ENCODE results near the gene RASGEF1C.

Gene RASGEF1C

DNA sequence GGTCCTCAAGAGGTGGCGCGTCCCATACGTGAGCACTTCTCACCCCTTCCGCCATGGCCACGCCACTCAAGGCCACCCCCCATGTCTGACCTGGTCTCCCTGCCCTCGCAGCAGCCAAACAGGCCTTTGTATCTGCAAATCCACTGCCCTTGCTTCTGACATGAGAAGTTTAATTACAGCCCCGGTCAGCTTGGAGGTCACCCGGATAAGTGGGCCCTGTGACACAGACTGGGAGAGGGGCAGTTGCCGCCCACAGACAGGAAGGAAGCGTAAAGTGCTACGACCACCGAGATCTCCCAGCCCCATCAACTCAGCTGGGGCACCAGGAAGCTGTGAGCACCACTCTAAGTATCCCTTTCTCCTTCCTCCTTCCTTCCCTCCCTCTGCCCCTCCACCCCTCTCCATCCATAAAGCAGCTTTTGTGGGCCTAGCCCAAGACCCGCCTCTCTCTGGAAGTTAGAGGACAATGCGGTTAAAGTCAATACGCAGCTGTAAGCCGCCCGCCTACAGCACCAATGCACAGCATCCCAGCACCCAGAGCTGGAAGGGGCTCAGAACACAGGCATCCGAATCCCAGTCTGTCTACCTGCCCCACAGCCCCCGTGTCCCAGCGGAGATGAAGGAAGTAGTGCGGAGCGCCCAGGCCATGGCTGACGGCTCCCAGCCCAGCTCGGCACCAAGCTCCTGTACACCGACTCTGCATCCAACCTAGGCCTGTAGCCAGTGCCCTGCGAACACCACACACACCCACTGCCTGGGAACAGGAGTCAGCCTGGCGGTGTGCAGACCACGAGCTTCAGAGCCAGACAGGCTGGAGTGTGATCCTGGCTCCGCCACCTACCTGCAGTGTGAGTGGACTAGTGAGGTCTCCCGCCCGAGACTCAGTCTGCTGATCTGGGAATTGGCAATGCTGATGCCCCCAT is 92.7 kb downstream of the RASGEF1C start:
- no peak overlapping the region for H3K4me3 ChIP-seq (replicated peaks; ENCODE audit: insufficient read depth, low read length)
- no peak for TF ChIP-seq REST (IDR thresholded peaks at IDR 0.05; ENCODE audit: insufficient replicate concordance, low read depth)
- no peak for TF ChIP-seq POLR2AphosphoS5 (IDR thresholded peaks at IDR 0.05; ENCODE audit: low read depth)
- TF ChIP-seq SPI1 (IDR thresholded peaks at IDR 0.05; ENCODE audit: borderline replicate concordance, low read depth): no peak
- TF ChIP-seq, protein P1, sequence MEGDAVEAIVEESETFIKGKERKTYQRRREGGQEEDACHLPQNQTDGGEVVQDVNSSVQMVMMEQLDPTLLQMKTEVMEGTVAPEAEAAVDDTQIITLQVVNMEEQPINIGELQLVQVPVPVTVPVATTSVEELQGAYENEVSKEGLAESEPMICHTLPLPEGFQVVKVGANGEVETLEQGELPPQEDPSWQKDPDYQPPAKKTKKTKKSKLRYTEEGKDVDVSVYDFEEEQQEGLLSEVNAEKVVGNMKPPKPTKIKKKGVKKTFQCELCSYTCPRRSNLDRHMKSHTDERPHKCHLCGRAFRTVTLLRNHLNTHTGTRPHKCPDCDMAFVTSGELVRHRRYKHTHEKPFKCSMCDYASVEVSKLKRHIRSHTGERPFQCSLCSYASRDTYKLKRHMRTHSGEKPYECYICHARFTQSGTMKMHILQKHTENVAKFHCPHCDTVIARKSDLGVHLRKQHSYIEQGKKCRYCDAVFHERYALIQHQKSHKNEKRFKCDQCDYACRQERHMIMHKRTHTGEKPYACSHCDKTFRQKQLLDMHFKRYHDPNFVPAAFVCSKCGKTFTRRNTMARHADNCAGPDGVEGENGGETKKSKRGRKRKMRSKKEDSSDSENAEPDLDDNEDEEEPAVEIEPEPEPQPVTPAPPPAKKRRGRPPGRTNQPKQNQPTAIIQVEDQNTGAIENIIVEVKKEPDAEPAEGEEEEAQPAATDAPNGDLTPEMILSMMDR (IDR thresholded peaks at IDR 0.05; ENCODE audit: insufficient read depth, low read length): no peak
- no peak for TF ChIP-seq GABPA (IDR thresholded peaks at IDR 0.05; ENCODE audit: low read depth)
- H3K27me3 ChIP-seq (ENCODE audit: insufficient read depth, poor library complexity, severe bottlenecking): no peaks in the 10 kb centered on the region
- no peak overlapping the region for H3K27ac ChIP-seq (replicated peaks)
- no peak for DNase-seq (ENCODE audit: low read depth in 1 of 2, low spot score in 1 of 2)

DNA sequence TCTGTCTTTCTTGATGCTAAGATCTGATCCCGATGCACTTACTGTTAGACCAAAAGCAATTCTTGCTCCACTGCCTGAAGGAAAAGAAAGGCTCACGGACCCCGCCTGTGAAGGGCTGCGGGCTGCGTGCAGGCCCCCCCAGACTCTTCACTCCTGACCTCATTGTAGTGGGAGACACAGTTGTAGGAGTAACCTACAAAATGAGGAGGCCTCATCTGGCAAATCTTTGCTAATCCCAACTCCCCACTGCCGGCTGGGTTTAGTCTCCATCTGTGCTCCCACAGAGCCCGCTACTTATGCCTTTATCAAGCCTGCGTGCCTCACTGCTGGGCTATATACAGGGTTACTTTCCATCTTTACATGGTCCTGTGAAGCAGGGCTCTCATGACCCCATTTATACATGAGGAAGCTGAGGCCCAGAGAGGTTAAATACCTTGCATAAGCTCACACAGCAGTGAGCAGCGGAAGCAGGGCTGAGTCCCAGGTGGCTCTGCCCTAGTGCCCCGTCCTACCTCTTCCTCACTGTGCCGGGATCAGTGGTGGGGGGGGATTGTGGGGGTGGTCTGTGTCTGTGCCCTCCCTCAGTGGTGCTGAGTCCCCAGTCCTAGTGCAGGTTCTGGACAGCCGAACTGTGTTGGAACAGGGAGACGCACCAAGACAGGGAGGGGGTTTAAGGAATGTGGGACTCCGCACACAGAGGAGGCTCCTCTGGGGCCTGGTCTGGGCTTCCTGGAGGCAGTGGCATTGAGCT is 93.5 kb downstream of the RASGEF1C start:
- no peak for DNase-seq (ENCODE audit: low read depth in 1 of 2, low spot score in 1 of 2)
- TF ChIP-seq, protein P1 (IDR thresholded peaks at IDR 0.05; ENCODE audit: insufficient read depth, low read length): no peak
- TF ChIP-seq SPI1 (IDR thresholded peaks at IDR 0.05; ENCODE audit: borderline replicate concordance, low read depth) (no peak), REST (IDR thresholded peaks at IDR 0.05; ENCODE audit: insufficient replicate concordance, low read depth) (no peak), GABPA (IDR thresholded peaks at IDR 0.05; ENCODE audit: low read depth) (no peak), POLR2AphosphoS5 (IDR thresholded peaks at IDR 0.05; ENCODE audit: low read depth) (no peak)
- no peak overlapping the region for H3K4me3 ChIP-seq (replicated peaks; ENCODE audit: insufficient read depth, low read length)
- no peak overlapping the region for H3K27ac ChIP-seq (replicated peaks)
- H3K27me3 ChIP-seq (ENCODE audit: insufficient read depth, poor library complexity, severe bottlenecking): no peaks in the 10 kb centered on the region

- DNase-seq (ENCODE audit: low read depth in 1 of 2, low spot score in 1 of 2): no peak
These were observed 94.6 kb downstream of the RASGEF1C start for GRCh38 chr5:180114304-180115003.

More at GRCh38 chr5:180114304-180115003, 94.6 kb downstream of the RASGEF1C start:
- H3K4me3 ChIP-seq (replicated peaks; ENCODE audit: insufficient read depth, low read length): no peak overlapping the region
- H3K27ac ChIP-seq (replicated peaks): no peak overlapping the region
- no peaks in the 10 kb centered on the region for H3K27me3 ChIP-seq (ENCODE audit: insufficient read depth, poor library complexity, severe bottlenecking)
- no peak for TF ChIP-seq POLR2AphosphoS5 (IDR thresholded peaks at IDR 0.05; ENCODE audit: low read depth)
- TF ChIP-seq SPI1 (IDR thresholded peaks at IDR 0.05; ENCODE audit: borderline replicate concordance, low read depth): no peak
- TF ChIP-seq, protein P1 (IDR thresholded peaks at IDR 0.05; ENCODE audit: insufficient read depth, low read length): no peak
- no peak for TF ChIP-seq GABPA (IDR thresholded peaks at IDR 0.05; ENCODE audit: low read depth)
- no peak for TF ChIP-seq REST (IDR thresholded peaks at IDR 0.05; ENCODE audit: insufficient replicate concordance, low read depth)

All from HL-60 (cell line).